Fibroblast of peridontal ligament (primary cell): ENCODE measurements around the gene PSRC1.

Source experiments
- DNase-seq: peaks from one replicate; pipeline ENCODE4 v3.0.0-alpha.2; 2010; ENCODE audit errors: extremely low read depth

PSRC1 gene

GRCh38 chr1:109272021-109272799, 10.7 kb downstream of the PSRC1 start:
- no peak for DNase-seq

- DNase-seq, result no peak
Observed at GRCh38 chr1:109271458-109271857, 11.5 kb downstream of the PSRC1 start.

GRCh38 chr1:109270623-109271317, 12.2 kb downstream of the PSRC1 start:
- no peak for DNase-seq

GRCh38 chr1:109269981-109270622, 12.8 kb downstream of the PSRC1 start:
- no peak for DNase-seq

- no peak for DNase-seq
Observed at GRCh38 chr1:109269212-109269980, 13.5 kb downstream of the PSRC1 start.

- DNase-seq, result no peak
Observed at GRCh38 chr1:109268431-109269211, 14.3 kb downstream of the PSRC1 start.

GRCh38 chr1:109267743-109268300, 15.1 kb downstream of the PSRC1 start:
- DNase-seq, result no peak

- DNase-seq, result peak; percentile 52
Observed at GRCh38 chr1:109266965-109267364, 16.0 kb downstream of the PSRC1 start.

- DNase-seq, result no peak
Observed at GRCh38 chr1:109265741-109266330, 17.1 kb downstream of the PSRC1 start.

GRCh38 chr1:109265016-109265415, 17.9 kb downstream of the PSRC1 start:
- no peak for DNase-seq

- DNase-seq, result no peak
Observed at GRCh38 chr1:109264379-109264755, 18.6 kb downstream of the PSRC1 start.

- peak; percentile 57 for DNase-seq
Observed at GRCh38 chr1:109263597-109264378, 19.2 kb downstream of the PSRC1 start.

GRCh38 chr1:109263234-109263596, 19.7 kb downstream of the PSRC1 start:
- DNase-seq, result no peak

- no peak for DNase-seq
Observed at GRCh38 chr1:109262231-109263055, 20.5 kb downstream of the PSRC1 start.

GRCh38 chr1:109261578-109261977, 21.4 kb downstream of the PSRC1 start:
- DNase-seq, result no peak

GRCh38 chr1:109261006-109261405, 21.9 kb downstream of the PSRC1 start:
- no peak for DNase-seq

- no peak for DNase-seq
Observed at GRCh38 chr1:109259674-109260557, 23.0 kb downstream of the PSRC1 start.
